Activated naive CD8-positive, alpha-beta T cell treated with anti-CD3 and anti-CD28 coated beads for 36 hours (primary cell): Measurements from ENCODE around the gene COX6A2. TPM values are rescaled to one million over a fixed set of nuclear protein-coding genes. Genes with fewer than 3 reads are reported as not detected.

Source experiments
- DNase-seq: peaks from one replicate; pipeline ENCODE4 v3.0.0; 2021
- H3K27ac Mint-ChIP-seq: one replicate; pipeline ENCODE4 v1.8.0; 2022; ENCODE audit warnings: mild to moderate bottlenecking, moderate library complexity, mixed read lengths
- H3K27me3 Mint-ChIP-seq: one replicate; pipeline ENCODE4 v1.8.0; 2022; ENCODE audit warnings: mild to moderate bottlenecking, mixed read lengths
- H3K36me3 Mint-ChIP-seq: one replicate; pipeline ENCODE4 v1.8.0; 2021; ENCODE audit warnings: mild to moderate bottlenecking, mixed read lengths
- H3K4me1 Mint-ChIP-seq: one replicate; pipeline ENCODE4 v1.8.0; 2021; ENCODE audit warnings: mixed read lengths
- H3K4me3 Mint-ChIP-seq: one replicate; pipeline ENCODE4 v1.8.0; 2022; ENCODE audit warnings: mild to moderate bottlenecking, moderate library complexity, mixed read lengths
- H3K9me3 Mint-ChIP-seq: one replicate; pipeline ENCODE4 v1.8.0; 2022; ENCODE audit warnings: mixed read lengths
- total RNA-seq, 2 experiments: library from RNA; stranded (reverse); gene quantifications; one replicate each; pipeline ENCODE4 v1.2.3, GENCODE V29; 2021

Gene COX6A2
- total RNA-seq, 2 experiments from 2014 or later: not detected

GRCh38 chr16:31390504-31391041, 37.6 kb downstream of the COX6A2 start:
- H3K4me3 Mint-ChIP-seq: no peak overlapping the region
- no peak for DNase-seq
- peaks cover 12% of the 10 kb centered on the region for H3K4me1 Mint-ChIP-seq
- H3K36me3 Mint-ChIP-seq: no peaks in the 10 kb centered on the region
- no peaks in the 10 kb centered on the region for H3K9me3 Mint-ChIP-seq
- H3K27me3 Mint-ChIP-seq: peaks cover 19% of the 10 kb centered on the region
- H3K27ac Mint-ChIP-seq: no peak overlapping the region

GRCh38 chr16:31388535-31388934, 39.6 kb downstream of the COX6A2 start:
- peaks cover 19% of the 10 kb centered on the region for H3K27me3 Mint-ChIP-seq
- no peak overlapping the region for H3K27ac Mint-ChIP-seq
- no peaks in the 10 kb centered on the region for H3K36me3 Mint-ChIP-seq
- no peak for DNase-seq
- no peaks in the 10 kb centered on the region for H3K9me3 Mint-ChIP-seq
- H3K4me3 Mint-ChIP-seq: no peak overlapping the region
- H3K4me1 Mint-ChIP-seq: peaks cover 15% of the 10 kb centered on the region

- peak; percentile 22 for DNase-seq
- H3K4me1 Mint-ChIP-seq: peaks cover 15% of the 10 kb centered on the region
- no peak overlapping the region for H3K4me3 Mint-ChIP-seq
- H3K27ac Mint-ChIP-seq: peak overlapping the region; percentile 16
- H3K9me3 Mint-ChIP-seq: no peaks in the 10 kb centered on the region
- H3K36me3 Mint-ChIP-seq: no peaks in the 10 kb centered on the region
- peaks cover 22% of the 10 kb centered on the region for H3K27me3 Mint-ChIP-seq
Measured at GRCh38 chr16:31386157-31386984, 41.8 kb downstream of the COX6A2 start.

GRCh38 chr16:31385680-31386079, 42.5 kb downstream of the COX6A2 start:
- H3K27ac Mint-ChIP-seq: peak overlapping the region; percentile 16
- H3K36me3 Mint-ChIP-seq: no peaks in the 10 kb centered on the region
- H3K27me3 Mint-ChIP-seq: peaks cover 20% of the 10 kb centered on the region
- no peak overlapping the region for H3K4me3 Mint-ChIP-seq
- no peaks in the 10 kb centered on the region for H3K9me3 Mint-ChIP-seq
- no peak for DNase-seq
- peaks cover 15% of the 10 kb centered on the region for H3K4me1 Mint-ChIP-seq

GRCh38 chr16:31382485-31383161, 45.5 kb downstream of the COX6A2 start:
- H3K9me3 Mint-ChIP-seq: no peaks in the 10 kb centered on the region
- H3K27ac Mint-ChIP-seq: no peak overlapping the region
- H3K4me3 Mint-ChIP-seq: no peak overlapping the region
- H3K4me1 Mint-ChIP-seq: peaks cover 15% of the 10 kb centered on the region
- DNase-seq: peak; percentile 64
- peaks cover 9% of the 10 kb centered on the region for H3K27me3 Mint-ChIP-seq
- H3K36me3 Mint-ChIP-seq: no peaks in the 10 kb centered on the region

- Mint-ChIP-seq H3K27me3 (peaks cover 6% of the 10 kb centered on the region), H3K4me3 (no peak overlapping the region), H3K4me1 (peaks cover 7% of the 10 kb centered on the region), H3K36me3 (no peaks in the 10 kb centered on the region), H3K27ac (no peak overlapping the region), H3K9me3 (no peaks in the 10 kb centered on the region)
- DNase-seq: no peak
Measured at GRCh38 chr16:31380201-31380600, 48.0 kb downstream of the COX6A2 start.

Other genes with a start within 250 kb of the COX6A2 start
- gene FUS, start 248.2 kb downstream of the COX6A2 start, total RNA-seq: 100 to 1,000 TPM; 817 to 858 TPM
- 1 to 10 TPM; 5.0 to 5.2 TPM for gene PYCARD, start 225.6 kb downstream of the COX6A2 start, total RNA-seq
- not detected for gene TRIM72, start 214.2 kb downstream of the COX6A2 start, total RNA-seq
- gene PYDC1, start 211.2 kb downstream of the COX6A2 start, total RNA-seq: not detected
- gene ITGAM, start 168.4 kb downstream of the COX6A2 start, total RNA-seq: under 1 TPM; 0.38 to 0.68 TPM
- gene ITGAX, start 73.2 kb downstream of the COX6A2 start, total RNA-seq: 1 to 10 TPM; 1.4 to 1.6 TPM
- not detected for gene ITGAD, start 35.0 kb downstream of the COX6A2 start, total RNA-seq
- under 1 TPM in 1 of 2 experiments, not detected in 1; 0.12 TPM for gene ZNF843, start 14.4 kb upstream of the COX6A2 start, total RNA-seq
- 10 to 100 TPM; 13.7 to 14.3 TPM for gene ARMC5, start 31.1 kb upstream of the COX6A2 start, total RNA-seq
- under 1 TPM; 0.32 to 0.49 TPM for gene TGFB1I1, start 43.8 kb upstream of the COX6A2 start, total RNA-seq
- under 1 TPM in 1 of 2 experiments, not detected in 1; 0.08 TPM for gene SLC5A2, start 54.8 kb upstream of the COX6A2 start, total RNA-seq
- 10 to 100 TPM; 36.6 to 37.4 TPM for gene RUSF1, start 80.0 kb upstream of the COX6A2 start, total RNA-seq
- not detected for gene AHSP, start 99.5 kb upstream of the COX6A2 start, total RNA-seq